HG02852 (cell line): ENCODE data around the gene CDH23.
A peak's percentile ranks its signal among the peaks of the same experiment; 100 is the strongest.

Experiments used
- ATAC-seq: cut with Tn5 transposase; IDR thresholded peaks from one replicate; pipeline ENCODE4 v1.9.1; 2021; ENCODE audit warnings: mild to moderate bottlenecking, moderate library complexity; ENCODE audit not compliant: unreplicated experiment

CDH23 gene

DNA sequence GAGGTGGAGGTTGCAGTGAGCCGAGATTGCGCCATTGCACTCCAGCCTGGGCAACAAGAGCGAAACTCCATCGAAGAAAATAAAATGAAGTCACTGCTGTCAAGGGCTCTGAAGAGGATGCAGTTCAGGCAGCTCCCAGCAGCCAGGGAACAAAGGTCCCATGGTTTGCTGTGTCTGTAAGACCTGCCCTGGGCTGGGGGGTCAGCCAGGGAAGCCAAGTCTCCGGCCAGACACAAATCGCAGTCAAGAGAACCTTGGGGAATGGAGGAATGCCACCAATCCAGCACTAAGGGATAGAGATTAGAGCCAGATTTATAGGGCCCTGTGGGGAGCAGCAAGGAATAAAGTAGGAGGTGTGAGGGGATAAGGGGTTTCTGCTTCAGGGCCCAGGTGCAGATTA is 405.5 kb downstream of the CDH23 start:
- ATAC-seq: no peak

DNA sequence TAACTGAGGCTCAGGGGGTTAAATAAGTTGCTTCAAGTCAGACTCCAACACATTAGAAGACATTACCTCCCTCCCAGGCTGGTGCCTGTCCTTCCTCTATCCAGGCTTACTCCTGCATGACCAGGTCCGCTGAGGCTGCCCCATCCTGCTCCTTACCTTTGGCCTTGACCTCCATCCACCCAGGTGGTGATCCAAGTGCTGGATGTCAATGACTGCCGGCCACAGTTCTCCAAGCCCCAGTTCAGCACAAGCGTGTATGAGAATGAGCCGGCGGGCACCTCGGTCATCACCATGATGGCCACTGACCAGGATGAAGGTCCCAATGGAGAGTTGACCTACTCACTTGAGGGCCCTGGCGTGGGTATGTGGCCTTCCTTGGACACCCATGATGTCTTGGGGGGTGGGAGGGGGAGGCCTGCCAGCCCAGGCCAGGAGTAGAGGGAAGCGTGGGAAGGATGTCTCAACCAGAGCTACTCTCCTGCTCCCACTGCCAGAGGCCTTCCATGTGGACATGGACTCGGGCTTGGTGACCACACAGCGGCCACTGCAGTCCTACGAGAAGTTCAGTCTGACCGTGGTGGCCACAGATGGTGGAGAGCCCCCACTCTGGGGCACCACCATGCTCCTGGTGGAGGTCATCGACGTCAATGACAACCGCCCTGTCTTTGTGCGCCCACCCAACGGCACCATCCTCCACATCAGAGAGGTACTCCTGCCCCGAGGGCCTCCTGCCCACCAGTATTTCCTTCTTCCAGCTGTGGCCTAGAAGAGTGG is 406.2 kb downstream of the CDH23 start:
- ATAC-seq: no peak

DNA sequence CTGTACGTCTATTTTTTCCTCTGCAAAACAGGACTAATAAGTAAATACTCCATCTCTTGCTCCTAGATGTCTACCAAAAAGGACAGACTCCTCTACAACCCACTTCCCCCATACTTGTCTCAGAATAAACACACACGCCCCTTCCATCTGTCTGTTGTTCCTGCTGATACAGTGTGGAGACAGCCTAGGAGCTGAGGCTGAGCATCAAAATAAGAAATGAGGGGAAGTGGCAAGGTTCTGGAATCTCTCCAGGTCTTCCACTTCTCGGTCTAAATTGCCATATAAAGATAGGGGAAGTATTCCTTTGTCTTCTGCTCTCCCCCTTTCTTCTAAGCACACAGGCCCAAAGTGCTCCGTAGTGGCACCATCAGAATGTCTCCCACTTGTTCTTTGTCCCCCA is 407.4 kb downstream of the CDH23 start:
- ATAC-seq: no peak

DNA sequence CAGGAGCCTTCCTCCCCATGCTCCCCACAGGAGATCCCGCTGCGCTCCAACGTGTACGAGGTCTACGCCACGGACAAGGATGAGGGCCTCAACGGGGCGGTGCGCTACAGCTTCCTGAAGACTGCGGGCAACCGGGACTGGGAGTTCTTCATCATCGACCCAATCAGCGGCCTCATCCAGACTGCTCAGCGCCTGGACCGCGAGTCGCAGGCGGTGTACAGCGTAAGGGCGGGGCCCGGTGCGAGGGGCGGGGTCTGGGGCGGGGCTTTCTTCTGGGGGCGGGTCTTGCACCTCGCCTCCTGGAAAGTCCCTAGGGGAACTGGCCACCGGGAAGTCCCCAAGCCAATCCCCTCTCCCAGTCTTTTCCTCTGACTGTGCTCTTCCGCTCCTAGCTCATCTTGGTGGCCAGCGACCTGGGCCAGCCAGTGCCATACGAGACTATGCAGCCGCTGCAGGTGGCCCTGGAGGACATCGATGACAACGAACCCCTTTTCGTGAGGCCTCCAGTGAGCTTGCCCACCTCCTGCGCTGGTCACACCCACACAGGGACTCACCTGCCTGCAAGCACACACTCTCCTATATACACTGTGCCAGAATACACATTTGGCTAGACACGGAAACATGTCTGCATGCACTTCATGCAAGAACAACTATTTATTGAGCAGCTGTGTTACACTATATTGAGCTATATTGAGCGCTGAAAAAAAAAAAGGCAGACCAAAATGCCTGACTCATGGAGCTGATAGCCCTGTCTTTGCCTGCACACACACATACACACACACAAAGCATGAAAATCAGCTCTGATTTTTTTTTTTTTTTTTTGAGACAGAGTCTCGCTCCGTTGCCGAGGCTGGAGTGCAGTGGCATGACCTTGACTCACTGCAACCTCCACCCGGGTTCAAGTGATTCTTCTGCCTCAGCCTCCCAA is 409.3 kb downstream of the CDH23 start:
- ATAC-seq: no peak

DNA sequence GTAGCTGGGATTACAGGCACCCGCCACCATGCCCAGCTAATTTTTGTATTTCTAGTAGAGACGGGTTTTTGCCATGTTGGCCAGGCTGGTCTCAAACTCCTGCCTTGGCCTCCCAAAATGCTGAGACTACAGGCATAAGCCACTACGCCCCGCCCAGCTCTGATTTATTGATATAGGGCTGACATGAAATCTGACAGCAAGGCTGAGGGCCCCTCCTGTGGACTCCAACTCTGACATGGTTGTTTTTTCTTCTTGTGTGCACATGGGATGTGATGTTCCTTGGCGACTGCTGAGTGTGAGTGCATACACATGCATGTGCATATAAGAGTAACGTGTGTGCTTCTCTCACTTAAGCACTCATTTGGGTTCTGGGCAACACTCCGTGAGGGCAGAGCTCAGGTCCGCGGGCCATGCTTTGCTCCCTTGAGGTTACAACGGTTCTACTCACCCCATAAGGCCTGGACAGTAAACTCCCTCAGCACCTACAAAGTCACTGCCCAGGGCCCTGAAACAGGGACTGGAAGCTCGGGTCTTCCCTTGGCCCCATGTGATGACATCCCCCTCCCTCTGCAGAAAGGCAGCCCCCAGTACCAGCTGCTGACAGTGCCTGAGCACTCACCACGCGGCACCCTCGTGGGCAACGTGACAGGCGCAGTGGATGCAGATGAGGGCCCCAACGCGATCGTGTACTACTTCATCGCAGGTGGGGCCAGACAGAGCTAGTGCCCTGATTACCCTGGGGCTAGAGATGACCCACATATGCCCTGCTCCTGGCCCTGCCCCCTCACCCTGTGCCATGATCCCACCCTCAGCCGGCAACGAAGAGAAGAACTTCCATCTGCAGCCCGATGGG is 410.2 kb downstream of the CDH23 start:
- no peak for ATAC-seq

- no peak for ATAC-seq
Observed at GRCh38 chr10:71807557-71808510, 411.1 kb downstream of the CDH23 start.

GRCh38 chr10:71809628-71810027 is 412.9 kb downstream of the CDH23 start:
- no peak for ATAC-seq

DNA sequence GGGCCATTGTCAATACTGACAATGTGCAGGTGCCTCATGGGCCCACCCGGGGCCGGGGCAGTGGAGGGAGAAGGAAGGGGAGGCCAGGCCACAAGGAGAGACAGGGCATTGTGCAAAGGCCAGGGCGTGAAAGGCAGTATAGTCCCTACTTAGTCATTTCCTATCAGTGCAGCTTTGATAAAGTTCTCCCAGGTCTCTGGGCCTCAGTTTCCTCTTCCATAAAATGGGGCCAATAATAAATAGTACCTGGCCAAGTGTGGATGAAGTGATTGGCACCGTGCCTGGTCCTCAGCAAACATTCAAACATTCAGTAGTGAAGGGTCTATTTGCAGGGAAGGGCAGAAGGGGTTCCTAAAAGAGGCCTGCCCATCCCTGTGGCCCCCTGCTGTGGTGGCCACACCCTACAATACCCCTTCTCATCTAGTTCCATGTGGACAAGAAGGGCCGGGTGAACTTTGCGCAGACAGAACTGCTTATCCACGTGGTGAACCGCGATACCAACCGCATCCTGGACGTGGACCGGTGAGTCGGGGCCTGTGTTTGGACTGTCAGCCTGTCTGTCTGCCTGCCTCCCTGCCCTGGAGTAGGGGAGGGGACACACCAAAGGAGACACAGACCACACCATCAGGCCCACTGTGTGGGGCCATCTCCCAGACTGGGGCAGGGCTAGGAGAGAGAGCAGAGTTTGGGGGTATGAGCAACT is 413.5 kb downstream of the CDH23 start:
- ATAC-seq: no peak

- no peak for ATAC-seq
Observed at GRCh38 chr10:71811351-71811750, 414.6 kb downstream of the CDH23 start.

DNA sequence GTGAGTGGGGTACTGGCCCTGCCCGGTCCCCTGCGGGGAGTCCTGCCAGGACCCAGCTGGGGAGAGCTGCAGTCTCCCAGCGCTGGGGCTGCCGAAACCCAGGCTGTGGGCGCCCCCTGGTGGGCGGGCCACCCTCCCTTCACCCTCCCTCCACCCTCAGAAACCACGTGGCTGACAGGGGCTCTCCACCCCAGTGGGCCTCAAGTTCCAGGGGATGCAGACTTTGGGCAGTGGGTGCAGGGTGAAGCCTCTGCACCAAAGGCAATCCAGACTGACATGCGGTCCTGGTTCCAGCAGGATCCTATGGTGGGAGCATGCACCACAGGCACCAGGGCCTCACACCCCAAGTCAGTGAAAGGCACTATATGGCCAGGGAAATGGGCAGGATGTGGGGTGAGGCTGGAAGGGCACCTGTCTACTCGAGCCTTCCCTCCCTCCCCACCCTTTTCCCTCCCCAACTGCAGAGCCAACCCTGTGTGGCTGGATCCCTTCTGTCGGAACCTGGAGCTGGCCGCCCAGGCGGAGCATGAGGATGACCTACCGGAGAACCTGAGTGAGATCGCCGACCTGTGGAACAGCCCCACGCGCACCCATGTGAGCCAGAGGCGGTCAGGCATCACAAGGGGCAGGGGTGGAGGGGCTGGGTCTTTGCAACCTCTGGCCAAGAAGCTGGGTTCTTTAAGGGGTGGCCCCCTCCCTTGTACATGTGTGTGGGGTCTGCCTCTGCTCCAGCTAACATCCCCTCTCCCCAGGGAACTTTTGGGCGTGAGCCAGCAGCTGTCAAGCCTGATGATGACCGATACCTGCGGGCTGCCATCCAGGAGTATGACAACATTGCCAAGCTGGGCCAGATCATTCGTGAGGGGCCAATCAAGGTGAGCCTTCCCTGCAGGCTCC is 415.5 kb downstream of the CDH23 start:
- peak; percentile 78 for ATAC-seq

- no peak for ATAC-seq
Observed at GRCh38 chr10:71812913-71813590, 416.3 kb downstream of the CDH23 start.

DNA sequence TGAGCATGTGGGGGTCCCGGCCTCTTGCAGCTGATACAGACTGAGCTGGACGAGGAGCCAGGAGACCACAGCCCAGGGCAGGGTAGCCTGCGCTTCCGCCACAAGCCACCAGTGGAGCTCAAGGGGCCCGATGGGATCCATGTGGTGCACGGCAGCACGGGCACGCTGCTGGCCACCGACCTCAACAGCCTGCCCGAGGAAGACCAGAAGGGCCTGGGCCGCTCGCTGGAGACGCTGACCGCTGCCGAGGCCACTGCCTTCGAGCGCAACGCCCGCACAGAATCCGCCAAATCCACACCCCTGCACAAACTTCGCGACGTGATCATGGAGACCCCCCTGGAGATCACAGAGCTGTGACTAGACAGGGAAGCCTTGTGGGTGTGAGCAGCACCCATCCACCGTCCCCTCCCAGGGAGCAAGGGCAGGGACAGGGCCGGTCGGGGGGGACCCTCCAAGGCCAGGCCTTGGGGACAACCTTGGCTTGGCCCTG is 418.2 kb downstream of the CDH23 start:
- no peak for ATAC-seq

GRCh38 chr10:71815515-71816130 is 418.9 kb downstream of the CDH23 start:
- no peak for ATAC-seq

DNA sequence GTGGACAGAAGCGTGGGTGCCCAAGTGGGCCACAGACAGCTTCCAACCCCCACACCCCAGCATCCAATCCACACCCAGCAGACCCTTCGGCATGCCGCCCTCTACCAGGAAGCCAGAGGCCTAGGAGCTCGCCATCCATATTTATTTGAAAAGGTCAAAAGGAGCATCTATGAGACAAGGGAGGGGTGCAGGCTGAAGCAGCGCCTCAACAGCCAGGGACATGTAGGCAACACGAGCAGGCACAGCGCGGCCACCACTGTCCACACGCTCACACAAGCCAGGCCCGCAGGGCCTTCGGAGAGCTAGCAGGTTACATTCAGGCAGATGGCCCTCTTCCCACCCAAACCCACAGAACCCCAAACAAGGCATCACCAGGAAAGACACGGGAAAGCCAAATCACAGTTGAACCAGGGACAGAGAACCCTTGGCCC is 419.7 kb downstream of the CDH23 start:
- ATAC-seq: no peak

GRCh38 chr10:71816936-71817618 is 420.4 kb downstream of the CDH23 start:
- no peak for ATAC-seq

DNA sequence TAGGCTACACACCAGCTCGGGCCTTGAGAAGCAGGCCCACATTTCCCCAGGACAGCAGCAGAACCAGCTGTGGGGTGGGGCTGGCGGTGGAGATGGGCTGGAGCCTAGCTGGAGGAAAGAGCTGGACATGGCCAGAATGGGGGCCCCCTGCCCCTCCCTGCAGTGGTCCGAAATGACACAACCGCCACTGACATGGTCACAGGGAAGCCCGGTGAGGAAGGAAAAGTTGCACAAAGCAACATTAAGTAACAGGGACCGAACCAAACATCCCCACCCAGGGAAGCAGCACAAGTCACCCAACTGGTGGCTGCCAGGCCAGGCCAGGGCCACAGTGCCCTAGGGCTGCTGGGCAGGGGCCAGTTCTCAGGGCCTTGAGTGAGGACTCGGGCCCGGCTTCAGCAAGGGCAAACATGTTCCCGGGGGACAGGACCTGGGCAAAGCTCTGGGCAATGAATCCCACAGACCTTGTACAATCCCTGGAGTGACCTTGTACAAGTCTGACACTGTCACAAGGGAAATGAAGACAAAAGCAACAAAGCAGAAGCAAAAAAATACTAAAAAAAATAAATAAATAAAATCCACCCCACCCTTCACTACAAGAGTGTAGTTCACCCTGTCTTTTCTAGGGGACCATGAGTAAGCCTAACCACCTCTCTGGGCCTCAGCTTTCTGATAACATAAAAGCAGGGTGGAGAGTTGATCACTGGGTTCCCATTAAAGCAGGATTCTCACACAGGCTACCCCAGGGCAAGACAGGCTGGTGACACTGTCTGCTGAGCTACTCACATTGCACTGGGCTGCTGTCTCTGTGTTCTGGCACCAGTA is 421.3 kb downstream of the CDH23 start:
- ATAC-seq: no peak
